ENCODE measurements around the gene PTPN6. TPM values are rescaled to one million over a fixed set of nuclear protein-coding genes. Genes with fewer than 3 reads are reported as not detected.
A peak's percentile ranks its signal among the peaks of the same experiment; 100 is the strongest.

PTPN6 gene
- total RNA-seq, 2 experiments from 2014 or later: 283 to 367 TPM

GRCh38 chr12:6963791-6964413 lies 12.7 kb downstream of the PTPN6 start:
- no peaks in the 10 kb centered on the region for H3K9me3 Mint-ChIP-seq (ENCODE audit: low read depth)
- peak overlapping the region; percentile 82 for H3K27ac Mint-ChIP-seq
- CTCF ChIA-PET: interaction anchor here (0.9 to 13.5 kb wide), 14 partner anchors 8 to 168 kb away, joined by 3 to 709 read pairs (median 6); partner anchors contain the start of genes ATN1, C12orf57, C1RL and ENO2
- H3K36me3 Mint-ChIP-seq: peaks cover 55% of the 10 kb centered on the region
- H3K4me3 Mint-ChIP-seq: no peak overlapping the region
- DNase-seq (peak; percentile 41), ATAC-seq (no peak)
- H3K27me3 Mint-ChIP-seq: no peaks in the 10 kb centered on the region
- peaks cover 66% of the 10 kb centered on the region for H3K4me1 Mint-ChIP-seq

- no peak overlapping the region for H3K4me3 Mint-ChIP-seq
- ATAC-seq: no peak
- no peak for DNase-seq
- peaks cover 53% of the 10 kb centered on the region for H3K36me3 Mint-ChIP-seq
- H3K9me3 Mint-ChIP-seq (ENCODE audit: low read depth): no peaks in the 10 kb centered on the region
- CTCF ChIA-PET: interaction anchor here (0.7 to 13.5 kb wide), 18 partner anchors 9 to 167 kb away, joined by 3 to 709 read pairs (median 5); partner anchors contain the start of genes ATN1, C12orf57, C1RL and LPCAT3
- H3K4me1 Mint-ChIP-seq: peaks cover 64% of the 10 kb centered on the region
- peak overlapping the region; percentile 82 for H3K27ac Mint-ChIP-seq
- no peaks in the 10 kb centered on the region for H3K27me3 Mint-ChIP-seq
Observed at GRCh38 chr12:6964605-6965025, 13.5 kb downstream of the PTPN6 start.

GRCh38 chr12:6965026-6965661 lies 14.0 kb downstream of the PTPN6 start:
- DNase-seq: peak; percentile 91
- H3K4me1 Mint-ChIP-seq: peaks cover 61% of the 10 kb centered on the region
- H3K4me3 Mint-ChIP-seq: no peak overlapping the region
- H3K9me3 Mint-ChIP-seq (ENCODE audit: low read depth): no peaks in the 10 kb centered on the region
- peaks cover 54% of the 10 kb centered on the region for H3K36me3 Mint-ChIP-seq
- peak; percentile 58 for ATAC-seq
- H3K27me3 Mint-ChIP-seq: no peaks in the 10 kb centered on the region
- peak overlapping the region; percentile 82 for H3K27ac Mint-ChIP-seq
- CTCF ChIA-PET: interaction anchor here (0.7 to 13.5 kb wide), 17 partner anchors 9 to 167 kb away, joined by 3 to 709 read pairs (median 5); partner anchors contain the start of genes ATN1, C12orf57, C1RL and PTPN6

GRCh38 chr12:6965714-6966113 lies 14.6 kb downstream of the PTPN6 start:
- no peak overlapping the region for H3K4me3 Mint-ChIP-seq
- no peaks in the 10 kb centered on the region for H3K27me3 Mint-ChIP-seq
- peaks cover 49% of the 10 kb centered on the region for H3K36me3 Mint-ChIP-seq
- H3K27ac Mint-ChIP-seq: peak overlapping the region; percentile 82
- CTCF ChIA-PET: interaction anchor here (0.8 to 13.5 kb wide), 6 partner anchors 10 to 144 kb away, joined by 3 to 709 read pairs (median 9); partner anchors contain the start of genes C12orf57, C1RL, PTPN6 and RNU7-1
- no peaks in the 10 kb centered on the region for H3K9me3 Mint-ChIP-seq (ENCODE audit: low read depth)
- peaks cover 55% of the 10 kb centered on the region for H3K4me1 Mint-ChIP-seq
- DNase-seq (no peak), ATAC-seq (no peak)

GRCh38 chr12:6966351-6966750 lies 15.2 kb downstream of the PTPN6 start:
- no peak overlapping the region for H3K27ac Mint-ChIP-seq
- H3K27me3 Mint-ChIP-seq: no peaks in the 10 kb centered on the region
- CTCF ChIA-PET: interaction anchor here (0.7 to 13.5 kb wide), 7 partner anchors 11 to 143 kb away, joined by 3 to 709 read pairs (median 7); partner anchors contain the start of genes C12orf57, C1RL, PTPN6 and RNU7-1
- ATAC-seq (no peak), DNase-seq (no peak)
- H3K4me3 Mint-ChIP-seq: no peak overlapping the region
- H3K4me1 Mint-ChIP-seq: peaks cover 53% of the 10 kb centered on the region
- H3K36me3 Mint-ChIP-seq: peaks cover 46% of the 10 kb centered on the region
- no peaks in the 10 kb centered on the region for H3K9me3 Mint-ChIP-seq (ENCODE audit: low read depth)

GRCh38 chr12:6967651-6968100 lies 16.5 kb downstream of the PTPN6 start:
- Mint-ChIP-seq H3K9me3 (ENCODE audit: low read depth) (no peaks in the 10 kb centered on the region), H3K36me3 (peaks cover 53% of the 10 kb centered on the region), H3K27ac (no peak overlapping the region), H3K4me1 (peaks cover 55% of the 10 kb centered on the region), H3K4me3 (no peak overlapping the region), H3K27me3 (no peaks in the 10 kb centered on the region)
- DNase-seq (no peak), ATAC-seq (no peak)
- CTCF ChIA-PET: interaction anchor here (1.3 to 3.3 kb wide), 6 partner anchors 15 to 141 kb away, joined by 3 to 74 read pairs (median 4); partner anchors contain the start of genes C12orf57, C1R, C1RL and PTPN6

- Mint-ChIP-seq H3K4me1 (peaks cover 60% of the 10 kb centered on the region), H3K36me3 (peaks cover 54% of the 10 kb centered on the region), H3K4me3 (peak overlapping the region; percentile 100), H3K27me3 (no peaks in the 10 kb centered on the region), H3K9me3 (ENCODE audit: low read depth) (no peaks in the 10 kb centered on the region), H3K27ac (peak overlapping the region; percentile 100)
- CTCF ChIA-PET: interaction anchor here (1.3 to 3.3 kb wide), 9 partner anchors 10 to 141 kb away, joined by 3 to 74 read pairs (median 6); partner anchors contain the start of genes C12orf57, C1R, C1RL and LPCAT3
- DNase-seq (no peak), ATAC-seq (no peak)
Observed at GRCh38 chr12:6968426-6968825, 17.3 kb downstream of the PTPN6 start.

GRCh38 chr12:6970096-6970527 lies 19.0 kb downstream of the PTPN6 start:
- Mint-ChIP-seq H3K27me3 (no peaks in the 10 kb centered on the region), H3K4me1 (peaks cover 66% of the 10 kb centered on the region), H3K9me3 (ENCODE audit: low read depth) (no peaks in the 10 kb centered on the region), H3K27ac (peak overlapping the region; percentile 100), H3K4me3 (peak overlapping the region; percentile 100), H3K36me3 (peaks cover 56% of the 10 kb centered on the region)
- ATAC-seq (peak; percentile 35), DNase-seq (no peak)
- CTCF ChIA-PET: interaction anchor here (1.1 to 3.3 kb wide), 4 partner anchors 11 to 97 kb away, joined by 3 to 74 read pairs (median 8); partner anchors contain the start of genes C12orf57, PTPN6, RNU7-1 and SPSB2

GRCh38 chr12:6974180-6974579 lies 23.0 kb downstream of the PTPN6 start:
- Mint-ChIP-seq H3K27ac (no peak overlapping the region), H3K4me3 (no peak overlapping the region), H3K9me3 (ENCODE audit: low read depth) (no peaks in the 10 kb centered on the region), H3K4me1 (peaks cover 51% of the 10 kb centered on the region), H3K36me3 (peaks cover 53% of the 10 kb centered on the region), H3K27me3 (no peaks in the 10 kb centered on the region)
- ATAC-seq (no peak), DNase-seq (no peak)
- CTCF ChIA-PET: interaction anchor here (0.6 to 2.5 kb wide), 6 partner anchors 29 to 149 kb away, joined by 3 to 14 read pairs (median 5); partner anchors contain the start of genes C1RL and LPCAT3

- DNase-seq: no peak
- ATAC-seq: no peak
- no peaks in the 10 kb centered on the region for H3K9me3 Mint-ChIP-seq (ENCODE audit: low read depth)
- peaks cover 48% of the 10 kb centered on the region for H3K36me3 Mint-ChIP-seq
- H3K27ac Mint-ChIP-seq: peak overlapping the region; percentile 45
- no peak overlapping the region for H3K4me3 Mint-ChIP-seq
- H3K4me1 Mint-ChIP-seq: peaks cover 46% of the 10 kb centered on the region
- no peaks in the 10 kb centered on the region for H3K27me3 Mint-ChIP-seq
- CTCF ChIA-PET: interaction anchor here (0.9 to 2.5 kb wide), 7 partner anchors 11 to 147 kb away, joined by 3 to 14 read pairs (median 5); partner anchors contain the start of genes C1RL and LPCAT3
Observed at GRCh38 chr12:6975297-6976032, 24.3 kb downstream of the PTPN6 start.

- peaks cover 45% of the 10 kb centered on the region for H3K36me3 Mint-ChIP-seq
- ATAC-seq (no peak), DNase-seq (no peak)
- no peak overlapping the region for H3K27ac Mint-ChIP-seq
- no peak overlapping the region for H3K4me3 Mint-ChIP-seq
- CTCF ChIA-PET: interaction anchor here (0.6 to 1.6 kb wide), 2 partner anchors 136 to 157 kb away, joined by 3 read pairs; no protein-coding TSS in a partner anchor
- no peaks in the 10 kb centered on the region for H3K9me3 Mint-ChIP-seq (ENCODE audit: low read depth)
- peaks cover 29% of the 10 kb centered on the region for H3K4me1 Mint-ChIP-seq
- H3K27me3 Mint-ChIP-seq: no peaks in the 10 kb centered on the region
Observed at GRCh38 chr12:6977653-6978052, 26.5 kb downstream of the PTPN6 start.

GRCh38 chr12:6978188-6978587 lies 27.0 kb downstream of the PTPN6 start:
- Mint-ChIP-seq H3K4me3 (no peak overlapping the region), H3K9me3 (ENCODE audit: low read depth) (no peaks in the 10 kb centered on the region), H3K36me3 (peaks cover 48% of the 10 kb centered on the region), H3K4me1 (peaks cover 25% of the 10 kb centered on the region), H3K27ac (peak overlapping the region; percentile 26), H3K27me3 (no peaks in the 10 kb centered on the region)
- CTCF ChIA-PET: interaction anchor here (0.6 to 1.6 kb wide), 4 partner anchors 33 to 135 kb away, joined by 3 read pairs; partner anchors contain the start of gene LPCAT3
- no peak for ATAC-seq
- no peak for DNase-seq
